Stimulated activated CD4-positive, alpha-beta T cell treated with anti-CD3 and anti-CD28 coated beads, TNF-alpha, amount 100 ng/mL, for 24 hours (primary cell): ENCODE results near the gene CD80.

Source experiments
- DNase-seq, 3 experiments: peaks; one replicate each; pipeline ENCODE4 v3.0.0-alpha.2; 2020; ENCODE audit warnings: low read depth in 3 of 3

Gene CD80

DNA sequence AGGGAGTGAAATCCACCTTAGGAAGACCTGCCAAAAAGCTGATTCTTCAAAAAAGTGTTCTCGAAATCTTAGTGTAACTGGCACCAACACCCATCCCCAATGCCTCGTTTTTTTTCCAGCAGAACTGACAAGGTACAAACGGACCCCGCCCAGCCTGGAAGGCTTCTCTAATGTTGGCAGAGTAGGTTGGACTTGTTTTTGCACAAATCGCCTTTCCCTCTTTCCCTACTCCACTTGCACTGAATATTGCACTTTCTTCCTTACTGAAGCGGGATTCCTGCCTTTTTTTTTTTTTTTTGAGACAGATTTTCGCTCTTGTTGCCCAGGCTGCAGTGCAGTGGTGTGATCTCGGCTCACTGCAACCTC lies 61.6 kb downstream of the CD80 start:
- no peak for DNase-seq

DNA sequence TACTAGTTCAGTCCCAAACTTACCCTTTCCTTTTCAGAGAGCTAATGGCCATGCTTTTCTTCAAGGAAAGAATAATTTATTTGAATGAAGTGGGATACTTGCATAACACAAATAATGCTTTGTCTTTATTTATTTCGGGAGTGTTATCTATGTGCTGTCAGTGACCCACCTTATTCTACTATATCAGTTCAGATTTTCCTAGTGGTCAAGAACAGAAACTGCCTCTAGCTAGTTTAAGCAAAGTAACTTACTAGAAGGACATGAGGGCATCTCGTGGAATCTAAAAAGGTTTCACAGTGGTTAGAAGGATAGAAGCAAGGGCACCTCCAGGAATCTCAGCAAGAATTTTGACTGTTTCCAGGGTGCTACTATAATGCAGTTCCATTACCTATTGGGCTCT lies 64.8 kb downstream of the CD80 start:
- no peak for DNase-seq

DNA sequence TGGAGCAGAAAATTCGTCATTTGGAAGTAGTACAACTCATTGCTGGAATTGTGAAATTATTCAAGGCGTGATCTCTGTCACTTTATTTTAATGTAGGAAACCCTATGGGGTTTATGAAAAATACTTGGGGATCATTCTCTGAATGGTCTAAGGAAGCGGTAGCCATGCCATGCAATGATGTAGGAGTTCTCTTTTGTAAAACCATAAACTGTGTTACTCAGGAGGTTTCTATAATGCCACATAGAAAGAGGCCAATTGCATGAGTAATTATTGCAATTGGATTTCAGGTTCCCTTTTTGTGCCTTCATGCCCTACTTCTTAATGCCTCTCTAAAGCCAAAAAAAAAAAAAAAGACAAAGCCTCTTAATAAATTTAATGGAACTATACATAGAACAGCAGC lies 66.6 kb downstream of the CD80 start:
- DNase-seq, result no peak

DNA sequence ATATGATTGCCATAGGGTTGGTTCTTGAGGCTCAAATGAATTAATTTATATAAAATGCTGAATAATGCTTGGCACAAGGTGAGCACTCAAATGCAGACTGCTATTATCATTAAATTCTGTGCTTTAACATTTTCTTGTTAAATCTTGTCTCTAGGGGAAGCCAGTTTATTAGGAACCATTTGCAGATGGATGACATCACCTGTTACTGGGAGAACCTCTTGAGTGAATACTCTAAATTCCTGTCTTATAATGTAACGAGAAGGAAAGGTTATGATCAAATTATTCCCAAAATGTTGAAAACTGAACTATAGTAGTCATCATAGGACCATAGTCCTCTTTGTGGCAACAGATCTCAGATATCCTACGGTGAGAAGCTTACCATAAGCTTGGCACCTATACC lies 67.3 kb downstream of the CD80 start:
- no peak for DNase-seq

DNA sequence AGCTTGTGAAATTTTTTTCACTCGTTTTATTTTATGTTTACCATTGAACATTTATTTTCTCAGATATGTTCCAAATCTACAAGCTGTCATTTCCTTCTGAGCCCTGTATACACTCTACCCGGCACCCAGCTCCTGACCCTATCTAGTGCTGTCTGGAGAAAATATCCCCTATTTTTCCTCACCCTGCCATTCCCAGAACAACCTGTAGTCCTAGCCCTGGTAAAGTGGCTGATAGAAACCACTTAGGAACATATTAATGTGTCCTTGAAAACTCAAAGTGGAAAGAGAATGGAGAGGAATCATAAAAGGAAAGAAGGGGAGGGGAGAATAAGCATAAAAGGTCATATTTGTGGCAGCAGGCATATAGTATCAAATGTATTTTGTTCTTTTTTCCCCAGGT lies 69.3 kb downstream of the CD80 start:
- DNase-seq, result no peak

DNA sequence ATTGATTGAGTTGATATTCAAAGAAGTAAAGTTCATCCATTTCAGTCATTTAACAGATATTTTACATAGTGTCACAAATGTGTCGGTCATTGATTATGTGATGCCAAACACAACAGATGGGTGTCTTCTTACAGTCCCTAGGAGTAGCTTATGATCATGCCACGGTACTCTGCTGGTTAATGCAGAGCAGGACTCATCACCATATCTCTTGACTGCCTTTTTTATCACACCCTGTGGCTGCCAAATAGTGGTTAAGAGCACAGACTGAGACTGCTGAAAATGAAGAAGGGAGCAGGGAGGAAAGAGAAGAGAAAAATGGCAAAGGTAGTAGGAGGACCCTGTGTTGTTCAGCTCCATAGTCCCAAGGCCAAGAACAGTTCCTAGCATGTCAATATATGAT lies 73.9 kb downstream of the CD80 start:
- no peak for DNase-seq

DNA sequence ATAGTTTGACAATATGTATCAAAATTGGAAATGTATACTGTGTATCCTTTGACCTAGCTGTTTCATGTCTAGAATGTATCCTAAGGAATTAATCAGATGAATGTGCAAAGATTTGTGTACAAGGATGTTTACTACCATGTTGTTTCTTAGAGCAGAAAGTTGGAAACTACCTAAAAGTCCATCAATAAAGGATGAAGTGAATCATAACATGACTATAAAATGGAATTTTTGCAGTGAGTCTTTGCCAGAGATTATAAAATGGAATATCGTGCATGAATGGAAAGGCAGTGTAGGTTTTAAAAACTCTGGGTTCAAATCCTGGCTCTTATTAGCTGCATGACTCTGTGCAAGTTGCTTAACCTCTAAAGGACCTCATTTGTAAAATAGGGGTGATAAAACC lies 76.3 kb downstream of the CD80 start:
- no peak for DNase-seq

DNA sequence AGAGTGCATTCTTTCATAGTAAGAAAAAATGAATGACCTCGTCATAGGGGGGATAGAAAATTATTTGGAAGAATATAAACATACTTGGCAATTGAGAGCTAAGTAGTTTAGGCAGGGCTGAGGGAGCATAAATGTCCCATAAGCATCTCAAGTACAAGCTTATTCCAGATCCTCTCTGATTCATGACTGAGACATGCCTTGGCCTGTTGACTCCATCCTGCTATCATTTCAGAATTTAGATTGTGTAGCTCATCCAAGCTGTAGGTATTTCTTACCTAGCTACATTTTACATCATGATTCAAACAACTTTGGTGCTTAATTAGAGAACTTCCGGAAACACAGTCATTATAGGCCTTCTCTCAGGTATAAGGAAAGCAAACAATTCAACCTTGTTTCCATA lies 78.3 kb downstream of the CD80 start:
- no peak for DNase-seq
